ENCODE data around the gene LTA4H.

LTA4H gene

DNA sequence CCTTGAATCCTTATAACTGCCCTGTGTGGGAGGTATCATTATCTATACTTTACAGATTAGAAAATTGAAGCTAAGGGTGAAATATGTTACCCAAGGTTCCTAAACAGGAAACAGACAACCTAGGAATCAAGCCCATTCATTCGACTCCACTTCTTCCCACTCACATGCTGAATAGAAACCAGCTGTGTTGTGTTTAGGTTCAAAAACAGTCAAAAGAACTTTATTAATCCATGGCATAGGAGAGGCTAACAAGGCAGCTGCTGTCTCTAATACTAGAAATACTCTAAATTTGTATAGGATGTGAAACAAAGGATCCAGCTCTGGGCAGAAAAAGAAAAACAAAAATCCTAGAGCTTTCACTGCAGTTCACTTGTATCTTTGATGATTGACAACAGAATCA, 82.4 kb downstream of the LTA4H start:
- DNase-seq, result no peak

DNA sequence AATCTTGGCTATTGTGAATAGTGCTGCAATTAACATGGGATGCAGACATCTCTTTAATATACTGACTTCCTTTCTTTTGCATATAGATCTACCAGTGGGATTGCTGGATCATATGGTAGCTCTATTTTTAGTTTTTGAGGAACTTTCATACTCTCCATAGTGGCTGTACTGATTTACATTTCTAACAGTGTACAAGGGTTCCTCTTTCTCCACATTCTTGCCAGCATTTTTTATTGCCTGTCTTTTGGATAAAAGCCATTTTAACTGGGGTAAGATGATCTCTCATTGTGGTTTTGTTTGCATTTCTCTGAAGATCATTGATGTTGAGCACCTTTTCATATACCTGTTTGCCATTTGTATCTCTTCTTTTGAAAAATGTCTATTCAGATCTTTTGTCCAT, 83.9 kb downstream of the LTA4H start:
- no peak for DNase-seq

Measured in CD4-positive, alpha-beta T cell treated with Interleukin-6 for 4 hours (primary cell).